GM18508 (cell line): ENCODE results near the gene SPNS2.

Experiments used
- ATAC-seq: cut with Tn5 transposase; IDR thresholded peaks from one replicate; pipeline ENCODE4 v1.9.1; 2021; ENCODE audit warnings: moderate number of reproducible peaks; ENCODE audit not compliant: insufficient read depth, unreplicated experiment

SPNS2 gene

DNA sequence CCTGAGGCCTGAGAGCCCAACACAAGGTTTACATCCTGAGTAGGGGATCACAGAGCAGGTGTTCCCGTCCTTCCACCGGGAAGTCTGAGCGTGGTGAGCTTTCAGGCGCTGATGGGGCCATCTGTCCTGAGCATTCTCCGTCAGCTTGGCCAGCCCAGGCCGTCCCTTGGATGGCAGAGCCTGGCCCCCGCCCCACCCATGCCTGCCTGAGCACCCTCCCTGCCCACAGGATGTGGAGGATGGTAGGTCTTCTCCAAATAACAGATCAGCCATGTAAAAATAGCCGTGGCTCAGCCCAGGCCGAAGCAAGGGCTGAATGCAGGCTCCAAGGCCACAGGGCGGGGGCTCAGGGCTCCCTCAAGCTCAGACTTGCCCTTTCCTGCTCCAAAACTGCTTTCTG lies 20.2 kb downstream of the SPNS2 start:
- ATAC-seq, result no peak

DNA sequence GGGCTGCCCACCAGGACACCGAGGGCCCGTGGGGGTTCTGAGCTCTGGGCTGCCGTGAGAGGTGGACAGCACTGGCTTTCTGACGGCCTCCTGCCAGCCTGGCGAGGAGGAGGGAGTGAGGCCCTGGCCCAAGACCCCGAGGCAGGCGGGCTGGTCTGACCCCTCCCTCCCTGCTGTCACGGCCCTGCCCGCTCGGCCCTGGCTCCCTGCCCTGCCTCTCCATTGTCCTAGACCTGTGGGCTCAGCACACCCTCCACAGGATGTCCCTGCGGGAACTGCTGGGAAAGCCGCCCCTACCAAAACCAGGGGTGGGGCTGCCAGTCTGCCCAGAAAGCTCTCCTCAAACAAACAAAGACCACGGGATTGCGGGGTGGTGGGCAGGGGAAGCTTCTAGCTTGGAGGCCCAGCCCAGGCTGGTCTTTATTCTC lies 20.7 kb downstream of the SPNS2 start:
- ATAC-seq, result no peak

DNA sequence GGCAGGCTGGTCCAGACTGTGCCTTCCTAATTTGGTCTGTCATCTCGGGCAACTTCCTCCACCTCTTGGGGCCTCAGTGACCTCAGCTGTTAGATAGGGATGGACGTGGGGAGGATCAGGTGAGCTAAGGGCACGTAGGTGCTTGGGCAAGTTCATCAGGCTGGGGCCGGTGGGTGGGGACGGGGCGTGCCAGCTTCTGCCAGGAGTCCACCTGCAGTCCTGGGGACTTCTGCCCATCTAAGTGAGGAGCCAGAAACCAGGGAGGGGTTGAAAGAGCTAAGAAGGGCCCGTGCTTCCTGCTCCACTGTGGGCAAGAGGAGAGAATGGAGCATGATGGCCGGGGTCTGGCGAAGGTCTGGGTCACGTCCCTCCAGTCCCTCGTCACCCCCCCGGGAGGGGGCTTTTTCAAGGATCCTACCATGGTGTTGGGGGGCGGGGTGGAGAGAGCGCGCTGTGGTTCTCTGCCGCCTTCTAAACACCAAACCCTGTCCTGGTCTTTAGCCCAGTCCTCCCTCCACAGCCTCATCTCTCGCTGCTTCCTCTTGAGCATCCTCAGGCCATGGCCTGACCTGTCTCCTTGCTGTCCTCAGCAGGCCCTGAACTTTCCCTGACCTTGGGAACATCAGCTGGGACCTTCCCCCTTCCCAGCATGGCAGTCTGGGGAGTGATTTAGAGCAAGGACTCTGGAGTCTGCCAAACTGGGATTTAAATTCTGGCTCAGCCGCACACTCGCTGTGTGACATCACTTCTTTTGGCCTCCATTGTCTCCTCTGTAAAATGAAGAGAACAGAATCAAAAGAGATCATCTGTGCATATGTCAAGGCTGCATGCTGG lies 21.6 kb downstream of the SPNS2 start:
- no peak for ATAC-seq

DNA sequence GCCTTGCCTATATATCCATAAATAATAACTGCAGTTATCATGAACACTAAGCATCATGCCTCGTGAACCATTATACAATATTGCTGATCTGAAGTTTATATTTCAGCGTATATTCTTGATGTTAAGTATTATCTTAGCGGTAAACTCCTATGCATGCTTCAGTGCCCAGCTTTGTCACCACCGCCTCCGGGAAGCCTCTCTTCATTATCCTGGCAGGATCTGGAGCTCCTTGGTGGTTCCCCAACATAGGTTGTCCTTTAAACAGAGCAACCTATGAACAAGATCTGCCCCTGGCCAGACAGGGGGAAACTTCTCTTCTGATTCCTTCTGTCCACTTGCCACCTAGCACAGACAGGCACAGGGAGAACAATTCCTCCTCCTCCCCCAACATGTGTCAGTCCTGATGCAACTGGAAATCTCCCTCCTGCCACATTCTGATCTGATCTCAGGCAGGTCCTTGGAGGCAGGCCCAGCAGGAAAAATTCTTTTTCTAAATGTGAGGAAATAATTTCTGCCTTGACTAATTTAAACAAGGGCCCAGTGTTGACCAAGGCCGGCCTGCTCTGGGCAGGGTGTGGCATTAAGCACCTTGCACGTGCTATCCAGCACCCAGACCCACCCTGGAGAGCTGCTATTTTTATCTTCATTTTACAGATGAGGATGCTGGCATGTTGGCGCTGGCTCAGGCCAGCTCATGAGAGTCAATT lies 22.4 kb downstream of the SPNS2 start:
- no peak for ATAC-seq

DNA sequence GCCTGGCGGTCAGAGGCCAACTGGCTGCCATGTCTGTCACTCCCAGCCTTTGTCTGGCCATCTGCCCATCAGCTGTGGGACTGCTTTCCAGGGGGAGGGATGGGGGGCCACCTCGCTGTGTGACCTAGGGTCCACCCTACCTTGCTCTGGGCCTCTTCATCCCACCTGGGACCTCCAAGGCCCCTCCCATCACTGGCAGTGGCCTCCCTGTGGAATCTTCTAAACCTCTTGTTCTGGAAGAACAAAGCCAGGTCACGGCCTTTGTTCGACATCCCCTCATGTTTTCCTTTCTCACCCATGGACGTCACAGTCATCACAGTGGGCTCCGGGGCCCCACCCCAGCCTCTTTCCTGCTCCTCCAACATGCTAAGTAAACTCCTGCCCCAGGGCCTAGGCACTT lies 24.0 kb downstream of the SPNS2 start:
- ATAC-seq, result no peak

DNA sequence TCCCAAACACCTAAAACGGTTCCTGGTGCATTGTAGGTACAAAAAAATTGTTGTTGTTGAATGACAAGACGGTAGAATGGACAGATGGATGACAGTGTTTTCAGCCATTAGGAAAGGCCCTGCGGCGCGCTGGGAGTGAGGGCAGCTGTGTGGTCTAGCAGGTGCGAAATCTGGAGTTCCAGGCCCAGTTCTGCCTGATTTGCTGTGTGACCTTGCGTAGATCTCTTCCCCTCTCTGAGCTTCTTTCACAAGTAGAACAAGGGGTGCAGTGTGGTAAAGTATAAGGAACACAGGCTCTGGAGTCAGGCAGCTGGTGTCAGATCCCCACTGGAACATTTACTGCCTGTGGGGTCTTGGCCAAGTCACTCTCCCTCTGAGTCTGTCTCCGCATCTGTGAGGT lies 25.3 kb downstream of the SPNS2 start:
- no peak for ATAC-seq

DNA sequence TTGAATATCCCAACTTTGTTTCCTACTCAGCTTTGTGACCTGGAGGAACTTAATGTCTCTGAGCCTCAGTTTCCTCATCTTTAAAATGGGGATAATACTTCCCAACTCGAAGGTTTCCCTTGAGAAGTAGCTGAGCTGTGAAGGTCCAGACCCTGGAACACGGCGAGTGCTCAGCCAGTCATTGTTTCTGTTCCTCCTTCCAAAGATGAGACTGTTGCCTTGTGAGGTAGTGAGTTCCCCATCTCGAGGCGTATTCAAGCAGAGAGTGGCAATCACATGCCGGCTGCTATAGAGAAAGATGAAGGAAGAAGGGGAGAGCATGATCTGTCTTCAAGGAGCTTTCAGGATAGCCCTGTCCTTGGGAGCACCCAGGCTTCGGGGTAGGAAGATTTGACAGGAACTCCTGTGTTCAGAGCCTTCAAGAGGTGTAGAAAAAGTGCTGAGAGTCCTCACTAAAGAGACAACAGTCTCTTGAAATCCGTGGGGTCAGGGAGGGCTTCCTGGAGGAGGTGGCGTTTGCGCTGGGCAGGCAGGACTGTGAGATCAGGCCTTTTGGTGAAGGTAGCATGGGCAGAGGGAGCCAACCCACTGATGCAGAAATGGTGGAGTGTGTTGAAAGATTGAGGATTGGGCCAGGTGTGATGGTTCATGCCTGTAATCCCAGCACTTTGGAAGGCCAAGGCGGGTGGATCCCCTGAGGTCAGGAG lies 27.2 kb downstream of the SPNS2 start:
- ATAC-seq, result no peak

DNA sequence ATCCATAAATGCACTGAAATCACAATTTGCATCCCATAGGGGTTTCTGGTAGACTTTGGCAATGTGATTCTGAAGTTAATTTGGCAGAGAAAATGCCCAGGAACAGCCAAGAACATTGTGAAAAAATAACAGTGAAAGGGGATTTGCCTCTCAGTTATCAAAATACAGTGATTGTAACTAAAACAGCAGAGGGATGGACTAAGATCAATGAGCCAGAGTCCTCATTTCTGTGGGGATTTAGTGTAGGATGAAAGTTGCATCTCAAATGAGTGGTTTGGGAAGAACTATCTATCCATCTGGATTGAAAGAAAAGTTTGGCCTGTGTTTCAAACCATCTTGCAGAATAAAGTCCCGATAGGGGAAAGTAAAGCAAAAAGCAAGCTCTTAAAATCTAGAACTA lies 28.5 kb downstream of the SPNS2 start:
- no peak for ATAC-seq

DNA sequence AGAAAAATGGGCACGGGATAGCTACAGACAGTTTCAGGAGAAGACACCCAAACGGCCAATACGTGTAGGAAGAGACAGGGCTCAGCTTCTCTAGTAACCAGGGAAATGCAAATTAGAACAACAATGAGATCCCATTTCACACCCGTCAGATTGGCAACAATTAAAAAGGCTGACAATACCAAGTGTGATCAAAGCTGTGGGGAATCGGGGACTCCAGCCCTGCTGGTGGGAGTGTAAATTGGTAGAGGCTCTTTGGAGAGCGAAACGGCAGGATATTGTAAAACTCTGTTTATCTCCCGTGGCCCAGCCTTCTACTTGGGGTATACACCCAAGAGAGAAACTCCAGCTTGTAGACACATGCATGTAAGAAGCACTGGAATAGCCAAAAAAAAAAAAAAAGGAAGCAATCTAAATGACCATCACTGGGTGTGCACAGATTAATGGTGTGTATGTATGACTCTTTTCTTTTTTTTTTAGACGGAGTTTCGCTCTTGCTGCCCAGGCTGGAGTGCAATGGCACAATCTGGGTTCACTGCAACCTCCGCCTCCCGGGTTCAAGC lies 29.0 kb downstream of the SPNS2 start:
- no peak for ATAC-seq

DNA sequence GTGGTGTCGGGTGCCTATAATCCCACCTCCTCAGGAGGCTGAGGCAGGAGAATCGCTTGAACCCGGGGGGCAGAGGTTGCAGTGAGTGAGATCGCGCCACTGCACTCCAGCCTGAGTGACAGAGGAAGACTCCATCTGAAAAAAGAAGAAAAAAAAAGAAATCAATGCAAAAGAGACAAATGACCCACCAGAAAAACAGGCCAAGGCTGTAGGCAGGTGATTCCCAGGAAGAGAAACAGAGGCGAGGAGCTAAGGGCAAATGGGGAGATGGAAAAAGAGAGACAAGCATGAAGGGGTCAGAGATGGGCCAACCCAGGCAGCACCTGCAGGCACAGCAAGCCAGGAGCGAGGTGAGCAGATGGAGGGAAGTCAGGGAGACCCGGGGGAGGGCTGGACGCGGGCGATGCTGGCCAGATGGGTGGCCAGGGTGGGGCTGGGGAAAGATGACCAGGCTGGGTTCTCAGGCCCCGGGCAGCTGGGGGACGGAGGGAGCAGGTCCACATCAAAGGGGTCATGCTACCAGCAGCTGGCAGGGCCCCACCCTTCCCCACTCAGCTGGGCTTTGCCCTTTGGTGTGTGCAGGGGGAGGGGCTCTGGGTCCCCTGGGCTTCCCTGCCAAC lies 31.0 kb downstream of the SPNS2 start:
- ATAC-seq, result no peak

DNA sequence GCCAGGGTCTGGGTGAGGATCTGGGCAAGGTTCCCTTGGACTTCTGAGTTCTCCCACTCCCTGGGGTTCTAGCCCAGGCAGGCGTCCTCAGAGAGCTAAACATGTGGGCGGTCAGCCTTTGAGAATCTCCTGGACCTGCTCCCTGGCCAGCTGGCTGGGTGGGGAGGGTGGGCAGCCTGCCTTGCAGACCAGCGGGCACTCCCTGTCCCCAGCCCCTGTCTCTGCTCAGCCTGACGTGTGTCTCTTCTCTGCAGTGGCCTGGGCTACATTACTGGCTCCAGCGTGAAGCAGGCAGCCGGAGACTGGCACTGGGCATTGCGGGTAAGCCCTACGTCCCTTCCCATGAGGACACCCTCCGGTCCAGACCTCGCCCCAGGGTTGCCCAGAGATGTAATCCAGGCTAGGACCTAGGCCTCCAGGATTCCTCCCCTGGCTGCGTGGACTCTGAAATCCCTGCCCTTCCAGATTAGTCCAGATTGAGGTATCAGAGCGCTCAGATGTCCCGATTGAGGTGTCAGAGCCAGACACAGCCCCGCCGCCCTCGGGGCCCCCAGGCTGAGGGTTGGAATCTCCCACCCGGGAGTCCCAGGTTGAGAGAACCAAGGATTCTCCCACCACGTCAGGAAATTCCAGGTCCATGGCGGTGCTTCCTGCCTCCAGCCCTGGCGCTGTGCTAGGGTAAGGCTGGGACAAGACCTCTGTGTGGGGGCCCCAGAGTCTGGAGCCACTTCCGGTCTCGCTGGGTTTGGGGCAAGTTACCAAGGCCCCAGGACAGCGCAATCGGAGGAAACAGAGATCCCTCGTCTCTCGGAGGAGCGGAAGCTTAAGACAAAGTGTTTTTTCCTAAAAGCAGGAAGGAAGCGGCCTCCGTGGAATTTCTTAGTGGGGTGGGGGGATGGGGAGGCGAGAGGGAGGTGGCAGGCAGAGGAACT lies 32.4 kb downstream of the SPNS2 start:
- ATAC-seq, result no peak

DNA sequence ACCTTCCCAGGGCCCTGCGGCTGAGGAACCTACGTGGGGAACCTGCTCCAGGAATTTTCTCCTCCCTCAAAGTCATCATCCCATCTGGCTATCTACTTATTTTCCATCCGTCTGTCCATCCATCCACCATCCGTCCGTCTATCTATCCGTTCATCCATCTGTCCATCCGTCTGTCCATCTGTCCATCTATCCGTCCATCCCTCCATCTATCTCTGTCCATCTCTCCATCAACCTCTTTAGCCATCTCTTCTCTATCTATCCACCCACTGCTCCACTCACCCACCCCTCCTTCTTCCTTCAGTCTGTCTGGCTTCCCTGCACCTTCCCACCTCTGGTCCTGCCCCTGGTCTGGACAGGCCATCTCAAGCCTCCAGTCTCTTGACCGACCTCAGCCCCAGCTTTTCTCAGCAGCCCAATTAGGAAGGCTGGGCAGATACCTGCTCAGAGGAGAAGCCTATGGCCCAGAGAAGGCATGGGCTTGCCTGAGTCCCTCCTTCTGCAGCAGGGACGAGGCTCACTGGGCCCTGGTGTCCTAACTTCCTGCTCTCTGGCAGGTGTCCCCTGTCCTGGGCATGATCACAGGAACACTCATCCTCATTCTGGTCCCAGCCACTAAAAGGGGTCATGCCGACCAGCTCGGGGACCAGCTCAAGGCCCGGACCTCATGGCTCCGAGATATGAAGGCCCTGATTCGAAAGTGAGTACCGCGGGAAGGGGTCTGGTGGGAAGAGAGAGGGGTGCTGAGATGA lies 33.5 kb downstream of the SPNS2 start:
- ATAC-seq, result no peak

DNA sequence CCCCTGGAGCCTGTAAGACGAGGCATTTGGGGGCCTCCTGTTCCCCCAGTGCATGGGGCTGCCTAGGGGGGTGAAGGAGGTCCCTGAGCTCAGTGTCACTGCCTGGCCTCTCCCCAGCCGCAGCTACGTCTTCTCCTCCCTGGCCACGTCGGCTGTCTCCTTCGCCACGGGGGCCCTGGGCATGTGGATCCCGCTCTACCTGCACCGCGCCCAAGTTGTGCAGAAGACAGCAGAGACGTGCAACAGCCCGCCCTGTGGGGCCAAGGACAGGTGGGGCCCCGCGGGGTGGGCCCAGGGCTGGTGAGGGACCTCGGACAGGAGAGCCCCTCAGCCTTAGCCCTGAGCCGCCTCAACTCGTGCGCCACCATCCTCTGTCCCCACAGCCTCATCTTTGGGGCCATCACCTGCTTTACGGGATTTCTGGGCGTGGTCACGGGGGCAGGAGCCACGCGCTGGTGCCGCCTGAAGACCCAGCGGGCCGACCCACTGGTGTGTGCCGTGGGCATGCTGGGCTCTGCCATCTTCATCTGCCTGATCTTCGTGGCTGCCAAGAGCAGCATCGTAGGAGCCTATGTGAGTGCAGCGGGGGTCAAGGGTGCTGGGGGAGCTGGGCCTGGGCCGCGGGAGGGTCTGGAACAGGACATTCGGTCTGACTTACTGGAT lies 34.3 kb downstream of the SPNS2 start:
- ATAC-seq, result no peak

DNA sequence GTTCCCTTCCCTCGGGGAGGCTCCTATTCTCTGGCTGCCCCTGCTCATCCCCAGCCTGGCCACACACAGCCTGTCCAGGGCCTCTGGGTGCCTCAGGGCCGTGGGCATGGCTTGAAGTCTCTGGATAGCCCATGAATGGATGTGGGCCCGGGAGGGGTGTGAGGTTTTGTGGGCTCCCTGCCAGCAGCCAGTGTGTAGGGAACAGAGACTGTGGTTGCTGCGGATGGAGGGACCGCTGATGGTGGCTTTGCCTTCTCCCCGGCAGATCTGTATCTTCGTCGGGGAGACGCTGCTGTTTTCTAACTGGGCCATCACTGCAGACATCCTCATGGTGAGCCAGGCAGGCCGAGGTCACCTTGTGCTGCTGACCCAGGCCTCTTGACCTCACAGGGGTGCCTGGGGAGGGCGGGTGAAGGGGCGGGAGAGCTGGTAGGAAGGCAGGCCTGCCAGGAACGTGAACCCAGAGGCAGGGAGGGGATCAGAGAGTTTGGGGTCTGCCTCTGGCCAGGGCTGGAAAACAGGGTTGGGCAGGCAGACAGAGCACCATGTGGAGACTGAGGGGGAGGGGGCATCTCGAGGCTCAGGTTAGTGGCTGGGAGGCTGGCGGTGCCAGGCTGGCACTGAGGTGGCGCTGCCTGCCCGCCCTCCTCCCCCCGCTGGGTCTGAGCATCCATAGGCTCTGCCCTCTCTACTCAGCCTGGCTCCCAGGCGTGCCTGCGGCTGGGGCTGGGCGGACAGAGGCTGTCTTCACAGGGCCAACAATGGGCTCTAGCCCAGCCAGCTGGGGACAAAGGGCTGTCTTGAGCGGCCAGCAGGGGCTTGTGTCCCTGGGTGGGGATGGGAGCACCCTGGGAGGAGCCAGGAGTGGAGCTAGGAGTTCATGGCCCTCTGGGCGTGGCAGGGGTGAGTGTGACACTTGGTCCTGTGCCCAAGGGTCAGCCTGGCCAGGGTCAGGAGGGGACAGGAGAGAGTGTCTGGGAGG lies 35.1 kb downstream of the SPNS2 start:
- ATAC-seq, result no peak

DNA sequence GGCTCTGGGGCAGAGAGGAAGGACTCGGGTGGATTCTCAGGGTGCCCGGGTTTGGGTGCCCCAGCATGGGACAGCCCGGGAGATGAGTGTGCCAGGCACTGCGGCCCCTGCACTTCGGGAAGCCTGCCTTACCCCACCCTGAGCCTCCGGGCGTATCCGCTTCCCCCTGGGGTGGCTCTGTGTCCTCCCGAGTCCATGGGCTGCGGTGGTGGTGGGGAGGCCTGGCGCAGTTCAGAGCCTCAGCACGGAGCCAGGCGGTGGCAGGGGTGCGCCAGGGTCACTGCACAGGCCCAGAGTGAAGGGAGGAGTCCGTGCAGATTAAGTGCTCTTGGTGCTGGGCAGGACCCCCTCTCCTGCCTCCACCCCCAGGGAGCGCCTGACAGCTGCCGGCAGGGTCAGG lies 35.8 kb downstream of the SPNS2 start:
- no peak for ATAC-seq

DNA sequence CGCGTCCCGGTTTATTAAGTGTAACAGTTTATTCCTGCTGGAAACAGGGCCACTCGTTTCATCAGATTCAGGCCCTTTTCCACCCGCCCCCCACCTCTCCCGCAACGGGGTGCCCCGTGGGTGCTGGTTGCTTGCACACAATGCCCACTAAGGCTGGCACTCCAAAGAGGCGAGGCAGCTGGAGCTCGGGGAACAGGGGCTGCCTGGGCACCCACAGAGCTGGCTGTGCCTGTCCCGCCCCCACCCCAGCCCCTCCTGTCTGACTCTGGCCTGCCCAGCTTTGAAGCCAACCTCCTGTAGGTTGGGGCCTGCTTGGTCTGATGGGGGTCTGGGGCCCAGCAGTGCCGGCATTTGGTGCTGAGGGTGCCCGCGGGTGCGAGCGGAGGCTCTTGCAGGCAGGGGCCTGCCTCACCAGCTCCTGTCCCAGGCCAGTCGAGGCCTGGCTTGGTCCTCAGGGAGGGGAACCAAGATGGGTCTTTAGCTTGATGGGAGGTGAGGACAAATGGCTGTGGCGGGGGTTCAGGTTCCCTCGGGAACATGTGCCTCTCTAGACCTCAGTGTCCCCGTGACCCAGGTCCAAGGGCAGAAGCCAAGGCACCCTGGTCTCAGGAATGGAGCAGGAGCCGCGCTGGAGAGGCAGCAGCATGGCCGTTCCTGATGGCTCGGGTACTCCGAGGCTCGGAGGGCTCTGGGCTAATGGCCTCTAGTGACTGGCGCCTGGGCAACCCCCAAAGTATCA lies 36.4 kb downstream of the SPNS2 start:
- ATAC-seq, result no peak
